Measurements from ENCODE around the gene ANGPT4.

ANGPT4 gene

DNA sequence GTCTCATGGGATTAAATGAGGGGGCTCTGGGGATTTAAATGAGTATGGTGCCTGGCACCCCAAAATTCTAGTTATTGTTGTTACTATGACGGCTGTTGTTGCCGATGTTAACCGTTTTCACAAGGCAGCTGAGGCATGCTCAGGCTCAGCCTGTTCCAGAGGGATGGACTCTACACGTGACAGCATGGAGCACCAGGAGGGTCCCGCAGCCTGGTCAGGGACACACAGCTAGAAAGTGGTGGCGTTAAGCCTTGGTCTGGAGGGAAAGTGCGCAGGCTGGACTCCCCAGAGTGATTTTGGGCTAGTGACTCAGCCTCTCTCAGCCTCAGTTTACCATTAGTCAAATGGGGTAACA lies 75.7 kb downstream of the ANGPT4 start:
- no peak overlapping the region for H3K27ac ChIP-seq (ENCODE audit: low read depth, low read length)
- H3K27me3 ChIP-seq (ENCODE audit: control insufficient read depth in 1 of 2, insufficient read depth in 2 of 2, low read length in 2 of 2): no peaks in the 10 kb centered on the region
- H3K9me3 ChIP-seq (ENCODE audit: control insufficient read depth in 1 of 2, low read length in 2 of 2): no peaks in the 10 kb centered on the region
- peak overlapping the region in 1 of 2 donors; percentile 65 for H3K4me3 ChIP-seq (ENCODE audit: low read depth in 1 of 2, low read length in 2 of 2)
- H3K4me1 ChIP-seq (ENCODE audit: control insufficient read depth in 1 of 2, insufficient read depth in 2 of 2, low read length in 2 of 2): peaks cover 23 to 49% of the 10 kb centered on the region in 2 donors
- H3K36me3 ChIP-seq (ENCODE audit: control insufficient read depth in 1 of 2, insufficient read depth in 2 of 2, low read length in 2 of 2): peaks cover 2% of the 10 kb centered on the region in 2 donors
- no peak overlapping the region for H3K9ac ChIP-seq (ENCODE audit: low read depth in 1 of 2, low read length in 2 of 2)

DNA sequence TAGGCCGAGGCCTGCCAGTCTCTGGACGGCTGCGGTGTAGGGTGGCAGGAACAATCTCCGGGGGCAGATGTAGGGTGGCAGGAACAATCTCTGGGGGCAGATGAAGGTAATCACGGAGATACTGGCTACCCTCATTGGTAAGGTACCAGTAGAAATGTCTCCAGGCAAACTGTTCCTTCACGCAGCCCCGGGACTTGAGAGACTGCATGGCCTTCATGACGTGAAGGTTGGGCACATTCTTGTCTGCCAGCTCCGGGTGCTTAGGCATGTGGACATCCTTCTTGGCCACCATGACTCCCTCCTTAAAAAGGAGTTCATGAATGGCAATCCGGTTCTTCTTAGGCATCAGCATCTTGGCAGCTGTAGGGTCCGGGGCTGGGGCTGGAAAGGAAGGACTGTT lies 76.5 kb downstream of the ANGPT4 start:
- Histone ChIP-seq H3K4me3 (ENCODE audit: low read depth in 1 of 2, low read length in 2 of 2) (no peak overlapping the region), H3K9ac (ENCODE audit: low read depth in 1 of 2, low read length in 2 of 2) (no peak overlapping the region), H3K36me3 (ENCODE audit: control insufficient read depth in 1 of 2, insufficient read depth in 2 of 2, low read length in 2 of 2) (no peaks in the 10 kb centered on the region), H3K4me1 (ENCODE audit: control insufficient read depth in 1 of 2, insufficient read depth in 2 of 2, low read length in 2 of 2) (peaks cover 29 to 52% of the 10 kb centered on the region in 2 donors), H3K9me3 (ENCODE audit: control insufficient read depth in 1 of 2, low read length in 2 of 2) (no peaks in the 10 kb centered on the region), H3K27ac (ENCODE audit: low read depth, low read length) (no peak overlapping the region), H3K27me3 (ENCODE audit: control insufficient read depth in 1 of 2, insufficient read depth in 2 of 2, low read length in 2 of 2) (no peaks in the 10 kb centered on the region)

GRCh38 chr20:839015-839414 lies 77.1 kb downstream of the ANGPT4 start:
- Histone ChIP-seq H3K36me3 (ENCODE audit: control insufficient read depth in 1 of 2, insufficient read depth in 2 of 2, low read length in 2 of 2) (no peaks in the 10 kb centered on the region), H3K27me3 (ENCODE audit: control insufficient read depth in 1 of 2, insufficient read depth in 2 of 2, low read length in 2 of 2) (no peaks in the 10 kb centered on the region), H3K4me3 (ENCODE audit: low read depth in 1 of 2, low read length in 2 of 2) (no peak overlapping the region), H3K9ac (ENCODE audit: low read depth in 1 of 2, low read length in 2 of 2) (no peak overlapping the region), H3K4me1 (ENCODE audit: control insufficient read depth in 1 of 2, insufficient read depth in 2 of 2, low read length in 2 of 2) (peaks cover 31 to 54% of the 10 kb centered on the region in 2 donors), H3K9me3 (ENCODE audit: control insufficient read depth in 1 of 2, low read length in 2 of 2) (no peaks in the 10 kb centered on the region), H3K27ac (ENCODE audit: low read depth, low read length) (no peak overlapping the region)

- Histone ChIP-seq H3K27me3 (ENCODE audit: control insufficient read depth in 1 of 2, insufficient read depth in 2 of 2, low read length in 2 of 2) (no peaks in the 10 kb centered on the region), H3K36me3 (ENCODE audit: control insufficient read depth in 1 of 2, insufficient read depth in 2 of 2, low read length in 2 of 2) (no peaks in the 10 kb centered on the region), H3K4me1 (ENCODE audit: control insufficient read depth in 1 of 2, insufficient read depth in 2 of 2, low read length in 2 of 2) (peaks cover 17 to 38% of the 10 kb centered on the region in 2 donors), H3K9me3 (ENCODE audit: control insufficient read depth in 1 of 2, low read length in 2 of 2) (no peaks in the 10 kb centered on the region), H3K4me3 (ENCODE audit: low read depth in 1 of 2, low read length in 2 of 2) (no peak overlapping the region), H3K27ac (ENCODE audit: low read depth, low read length) (no peak overlapping the region), H3K9ac (ENCODE audit: low read depth in 1 of 2, low read length in 2 of 2) (no peak overlapping the region)
Observed at GRCh38 chr20:836190-836589, 79.9 kb downstream of the ANGPT4 start.

GRCh38 chr20:835608-836045 lies 80.5 kb downstream of the ANGPT4 start:
- Histone ChIP-seq H3K27me3 (ENCODE audit: control insufficient read depth in 1 of 2, insufficient read depth in 2 of 2, low read length in 2 of 2) (no peaks in the 10 kb centered on the region), H3K27ac (ENCODE audit: low read depth, low read length) (no peak overlapping the region), H3K36me3 (ENCODE audit: control insufficient read depth in 1 of 2, insufficient read depth in 2 of 2, low read length in 2 of 2) (no peaks in the 10 kb centered on the region), H3K4me3 (ENCODE audit: low read depth in 1 of 2, low read length in 2 of 2) (peak overlapping the region; percentile 37 to 92), H3K9me3 (ENCODE audit: control insufficient read depth in 1 of 2, low read length in 2 of 2) (no peaks in the 10 kb centered on the region), H3K4me1 (ENCODE audit: control insufficient read depth in 1 of 2, insufficient read depth in 2 of 2, low read length in 2 of 2) (peaks cover 17 to 34% of the 10 kb centered on the region in 2 donors), H3K9ac (ENCODE audit: low read depth in 1 of 2, low read length in 2 of 2) (peak overlapping the region; percentile 17 to 18)

DNA sequence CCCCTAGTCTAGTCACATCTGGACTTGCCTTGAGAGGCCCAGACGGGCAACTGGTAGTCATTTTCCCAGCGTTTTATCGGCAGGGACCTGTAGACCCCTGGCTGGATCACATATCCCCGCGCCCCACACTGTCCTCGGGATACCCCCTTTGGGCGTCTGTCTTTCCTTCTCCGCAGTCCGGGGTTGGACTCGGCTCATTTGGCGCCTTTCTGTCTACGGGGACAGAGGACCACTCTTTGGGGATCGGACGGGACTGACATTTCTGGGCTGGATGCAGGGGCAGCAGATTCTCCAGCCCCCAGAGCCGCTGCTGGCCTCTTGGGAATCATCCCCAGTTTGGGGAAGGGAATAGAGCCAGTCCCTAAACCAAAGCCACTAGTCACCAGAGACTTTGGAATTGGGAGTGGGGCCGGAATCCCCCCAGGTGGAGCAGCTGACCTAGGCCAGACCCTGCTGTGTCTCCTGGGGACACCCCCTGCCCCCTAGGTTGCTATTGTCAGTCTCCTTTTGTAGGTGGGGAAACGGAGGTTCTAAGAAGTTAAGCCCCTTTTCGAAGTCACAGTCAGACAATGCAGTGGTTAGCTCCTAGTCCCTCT lies 81.9 kb downstream of the ANGPT4 start:
- H3K27me3 ChIP-seq (ENCODE audit: control insufficient read depth in 1 of 2, insufficient read depth in 2 of 2, low read length in 2 of 2): no peaks in the 10 kb centered on the region
- peak overlapping the region; percentile 86 for H3K9ac ChIP-seq (ENCODE audit: low read depth in 1 of 2, low read length in 2 of 2)
- no peaks in the 10 kb centered on the region for H3K9me3 ChIP-seq (ENCODE audit: control insufficient read depth in 1 of 2, low read length in 2 of 2)
- H3K4me3 ChIP-seq (ENCODE audit: low read depth in 1 of 2, low read length in 2 of 2): peak overlapping the region; percentile 86 to 92
- H3K27ac ChIP-seq (ENCODE audit: low read depth, low read length): no peak overlapping the region
- no peaks in the 10 kb centered on the region for H3K36me3 ChIP-seq (ENCODE audit: control insufficient read depth in 1 of 2, insufficient read depth in 2 of 2, low read length in 2 of 2)
- H3K4me1 ChIP-seq (ENCODE audit: control insufficient read depth in 1 of 2, insufficient read depth in 2 of 2, low read length in 2 of 2): peaks cover 23 to 42% of the 10 kb centered on the region in 2 donors

- no peaks in the 10 kb centered on the region for H3K9me3 ChIP-seq (ENCODE audit: control insufficient read depth in 1 of 2, low read length in 2 of 2)
- H3K27me3 ChIP-seq (ENCODE audit: control insufficient read depth in 1 of 2, insufficient read depth in 2 of 2, low read length in 2 of 2): no peaks in the 10 kb centered on the region
- peak within 1 kb of the TSS; percentile 86 to 92 for H3K4me3 ChIP-seq (ENCODE audit: low read depth in 1 of 2, low read length in 2 of 2)
- peak within 1 kb of the TSS; percentile 86 for H3K9ac ChIP-seq (ENCODE audit: low read depth in 1 of 2, low read length in 2 of 2)
- H3K27ac ChIP-seq (ENCODE audit: low read depth, low read length): peak within 1 kb of the TSS; percentile 65
- no peaks in the 10 kb centered on the region for H3K36me3 ChIP-seq (ENCODE audit: control insufficient read depth in 1 of 2, insufficient read depth in 2 of 2, low read length in 2 of 2)
- H3K4me1 ChIP-seq (ENCODE audit: control insufficient read depth in 1 of 2, insufficient read depth in 2 of 2, low read length in 2 of 2): peaks cover 29 to 48% of the 10 kb centered on the region in 2 donors
Observed at GRCh38 chr20:833450-834150, 82.5 kb downstream of the ANGPT4 start, which contains the start of gene FAM110A. Gene FAM110A, plus strand, starts transcription at chr20:833715. Its CDS starts 11,090 bp downstream, at chr20:844805.

DNA sequence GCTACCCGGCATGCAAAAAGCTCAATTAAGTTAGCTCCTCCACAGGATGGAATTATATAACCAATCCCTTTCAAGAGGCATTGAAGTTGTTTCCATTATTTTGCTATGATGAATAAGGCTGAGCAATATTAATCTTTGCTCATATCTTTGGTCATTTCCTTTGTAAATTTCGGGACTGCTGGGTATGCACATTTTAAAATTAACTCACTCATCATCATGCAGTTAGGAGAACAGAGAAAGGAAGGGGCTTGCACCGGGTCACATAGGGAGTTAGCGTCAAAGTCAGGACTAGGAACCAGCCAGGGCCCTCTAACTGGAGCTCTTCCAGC lies 83.0 kb downstream of the ANGPT4 start:
- Histone ChIP-seq H3K4me3 (ENCODE audit: low read depth in 1 of 2, low read length in 2 of 2) (peak overlapping the region; percentile 72 to 86), H3K4me1 (ENCODE audit: control insufficient read depth in 1 of 2, insufficient read depth in 2 of 2, low read length in 2 of 2) (peaks cover 30 to 50% of the 10 kb centered on the region in 2 donors), H3K9me3 (ENCODE audit: control insufficient read depth in 1 of 2, low read length in 2 of 2) (no peaks in the 10 kb centered on the region), H3K27ac (ENCODE audit: low read depth, low read length) (no peak overlapping the region), H3K9ac (ENCODE audit: low read depth in 1 of 2, low read length in 2 of 2) (peak overlapping the region; percentile 74 to 86), H3K27me3 (ENCODE audit: control insufficient read depth in 1 of 2, insufficient read depth in 2 of 2, low read length in 2 of 2) (no peaks in the 10 kb centered on the region), H3K36me3 (ENCODE audit: control insufficient read depth in 1 of 2, insufficient read depth in 2 of 2, low read length in 2 of 2) (no peaks in the 10 kb centered on the region)

DNA sequence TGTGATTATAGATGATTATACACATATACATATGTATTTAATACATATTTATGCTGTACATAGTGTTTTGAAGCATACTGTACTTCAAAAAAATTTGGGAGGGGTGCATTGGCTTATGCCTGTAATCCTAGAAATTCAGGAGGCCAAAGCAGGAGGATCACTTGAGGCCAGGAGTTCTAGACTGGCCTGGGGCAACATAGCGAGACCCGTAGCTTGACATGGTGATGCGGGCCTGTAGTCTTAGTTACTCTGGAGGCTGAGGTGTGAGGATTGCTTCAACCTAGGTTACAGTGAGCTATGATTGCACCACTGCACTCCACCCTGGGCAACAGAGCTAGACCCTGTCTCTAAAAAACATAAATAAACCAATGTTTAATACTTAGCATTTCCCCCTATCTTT lies 84.2 kb downstream of the ANGPT4 start:
- H3K27ac ChIP-seq (ENCODE audit: low read depth, low read length): no peak overlapping the region
- peaks cover 33 to 50% of the 10 kb centered on the region in 2 donors for H3K4me1 ChIP-seq (ENCODE audit: control insufficient read depth in 1 of 2, insufficient read depth in 2 of 2, low read length in 2 of 2)
- no peak overlapping the region for H3K9ac ChIP-seq (ENCODE audit: low read depth in 1 of 2, low read length in 2 of 2)
- H3K36me3 ChIP-seq (ENCODE audit: control insufficient read depth in 1 of 2, insufficient read depth in 2 of 2, low read length in 2 of 2): no peaks in the 10 kb centered on the region
- no peaks in the 10 kb centered on the region for H3K9me3 ChIP-seq (ENCODE audit: control insufficient read depth in 1 of 2, low read length in 2 of 2)
- H3K27me3 ChIP-seq (ENCODE audit: control insufficient read depth in 1 of 2, insufficient read depth in 2 of 2, low read length in 2 of 2): no peaks in the 10 kb centered on the region
- H3K4me3 ChIP-seq (ENCODE audit: low read depth in 1 of 2, low read length in 2 of 2): no peak overlapping the region

DNA sequence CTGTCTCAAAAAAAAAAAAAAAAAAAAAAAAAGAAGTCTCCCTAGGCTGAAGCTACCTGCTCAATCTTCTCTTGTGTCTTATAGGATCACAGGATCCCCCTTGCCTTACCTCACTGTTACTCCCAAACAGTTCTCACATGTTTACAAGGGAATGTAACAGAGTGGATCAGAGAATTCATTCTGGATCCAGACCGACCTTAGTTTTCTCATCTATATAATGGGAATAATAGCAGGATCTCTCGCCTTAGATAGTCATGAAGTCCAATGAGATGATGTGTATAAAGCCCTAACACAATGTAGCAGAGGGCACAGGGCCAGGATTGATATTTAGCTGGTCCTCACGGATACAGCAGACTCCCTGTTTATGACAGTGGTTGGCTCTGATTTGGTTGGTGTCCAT lies 84.9 kb downstream of the ANGPT4 start:
- H3K27ac ChIP-seq (ENCODE audit: low read depth, low read length): no peak overlapping the region
- no peak overlapping the region for H3K9ac ChIP-seq (ENCODE audit: low read depth in 1 of 2, low read length in 2 of 2)
- H3K4me1 ChIP-seq (ENCODE audit: control insufficient read depth in 1 of 2, insufficient read depth in 2 of 2, low read length in 2 of 2): peaks cover 38 to 54% of the 10 kb centered on the region in 2 donors
- H3K4me3 ChIP-seq (ENCODE audit: low read depth in 1 of 2, low read length in 2 of 2): no peak overlapping the region
- H3K36me3 ChIP-seq (ENCODE audit: control insufficient read depth in 1 of 2, insufficient read depth in 2 of 2, low read length in 2 of 2): no peaks in the 10 kb centered on the region
- H3K27me3 ChIP-seq (ENCODE audit: control insufficient read depth in 1 of 2, insufficient read depth in 2 of 2, low read length in 2 of 2): no peaks in the 10 kb centered on the region
- H3K9me3 ChIP-seq (ENCODE audit: control insufficient read depth in 1 of 2, low read length in 2 of 2): no peaks in the 10 kb centered on the region
